HL-60 (cell line): Measurements from ENCODE around the gene ATP8A1.

ENCODE experiments used
- POLR2AphosphoS5 ChIP-seq: IDR thresholded peaks from 2 replicates; pipeline ENCODE4 v1.6.1; 2012; ENCODE audit warnings: low read depth
- TF ChIP-seq, protein P1 (sequence below): IDR thresholded peaks from one replicate; pipeline ENCODE4 v1.5.1; 2011; ENCODE audit warnings: low read length, control low read depth, inconsistent platforms; ENCODE audit not compliant: insufficient read depth

DNA sequence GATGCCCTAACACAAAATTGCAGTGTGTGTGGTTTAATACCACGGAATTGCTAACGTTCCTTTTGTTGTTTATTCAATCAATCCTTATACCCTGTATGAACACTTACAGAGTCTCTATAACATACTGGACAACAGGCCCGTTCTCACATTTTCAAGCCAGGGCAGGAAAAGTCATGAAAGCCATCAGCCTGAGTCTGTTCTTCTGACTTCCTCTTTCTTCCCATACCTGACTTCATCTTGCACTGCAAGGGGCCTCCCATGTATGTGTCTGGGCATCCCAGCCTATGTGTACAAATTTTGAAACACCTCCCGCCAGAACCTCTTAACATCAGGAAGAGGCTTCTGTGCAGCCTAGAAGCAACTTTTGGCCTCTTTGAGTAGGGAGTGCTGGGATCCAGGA, 264.5 kb downstream of the ATP8A1 start:
- TF ChIP-seq, protein P1, sequence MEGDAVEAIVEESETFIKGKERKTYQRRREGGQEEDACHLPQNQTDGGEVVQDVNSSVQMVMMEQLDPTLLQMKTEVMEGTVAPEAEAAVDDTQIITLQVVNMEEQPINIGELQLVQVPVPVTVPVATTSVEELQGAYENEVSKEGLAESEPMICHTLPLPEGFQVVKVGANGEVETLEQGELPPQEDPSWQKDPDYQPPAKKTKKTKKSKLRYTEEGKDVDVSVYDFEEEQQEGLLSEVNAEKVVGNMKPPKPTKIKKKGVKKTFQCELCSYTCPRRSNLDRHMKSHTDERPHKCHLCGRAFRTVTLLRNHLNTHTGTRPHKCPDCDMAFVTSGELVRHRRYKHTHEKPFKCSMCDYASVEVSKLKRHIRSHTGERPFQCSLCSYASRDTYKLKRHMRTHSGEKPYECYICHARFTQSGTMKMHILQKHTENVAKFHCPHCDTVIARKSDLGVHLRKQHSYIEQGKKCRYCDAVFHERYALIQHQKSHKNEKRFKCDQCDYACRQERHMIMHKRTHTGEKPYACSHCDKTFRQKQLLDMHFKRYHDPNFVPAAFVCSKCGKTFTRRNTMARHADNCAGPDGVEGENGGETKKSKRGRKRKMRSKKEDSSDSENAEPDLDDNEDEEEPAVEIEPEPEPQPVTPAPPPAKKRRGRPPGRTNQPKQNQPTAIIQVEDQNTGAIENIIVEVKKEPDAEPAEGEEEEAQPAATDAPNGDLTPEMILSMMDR = no peak
- TF ChIP-seq POLR2AphosphoS5 = no peak
